GM12801 (cell line): ENCODE results near the gene GPC3.

Experiments used
- TF ChIP-seq, protein P1 (sequence below): IDR thresholded peaks from one replicate; pipeline ENCODE4 v1.5.1; 2011; ENCODE audit warnings: control low read depth; ENCODE audit not compliant: insufficient read length; ENCODE audit errors: extremely low read depth

Gene GPC3

DNA sequence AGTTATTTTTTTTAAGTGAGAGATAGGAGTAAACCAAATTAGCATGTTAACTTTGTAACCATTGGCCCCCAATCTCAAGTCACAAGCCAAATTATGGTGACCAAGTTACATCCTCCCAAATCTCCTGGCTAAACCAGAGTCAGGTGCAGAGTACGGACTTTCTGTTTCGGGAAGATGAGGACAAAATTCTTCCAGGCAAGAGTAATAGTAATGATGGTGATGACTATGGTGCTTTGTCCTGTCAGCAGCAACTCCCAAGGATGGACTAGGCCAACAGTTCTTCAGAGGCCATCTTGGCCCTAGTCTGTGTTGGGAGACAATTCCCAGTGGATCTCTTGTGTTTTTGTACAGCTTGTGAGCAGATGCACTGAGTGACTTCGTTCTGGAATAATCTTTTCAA is 148.8 kb downstream of the GPC3 start:
- TF ChIP-seq, protein P1, sequence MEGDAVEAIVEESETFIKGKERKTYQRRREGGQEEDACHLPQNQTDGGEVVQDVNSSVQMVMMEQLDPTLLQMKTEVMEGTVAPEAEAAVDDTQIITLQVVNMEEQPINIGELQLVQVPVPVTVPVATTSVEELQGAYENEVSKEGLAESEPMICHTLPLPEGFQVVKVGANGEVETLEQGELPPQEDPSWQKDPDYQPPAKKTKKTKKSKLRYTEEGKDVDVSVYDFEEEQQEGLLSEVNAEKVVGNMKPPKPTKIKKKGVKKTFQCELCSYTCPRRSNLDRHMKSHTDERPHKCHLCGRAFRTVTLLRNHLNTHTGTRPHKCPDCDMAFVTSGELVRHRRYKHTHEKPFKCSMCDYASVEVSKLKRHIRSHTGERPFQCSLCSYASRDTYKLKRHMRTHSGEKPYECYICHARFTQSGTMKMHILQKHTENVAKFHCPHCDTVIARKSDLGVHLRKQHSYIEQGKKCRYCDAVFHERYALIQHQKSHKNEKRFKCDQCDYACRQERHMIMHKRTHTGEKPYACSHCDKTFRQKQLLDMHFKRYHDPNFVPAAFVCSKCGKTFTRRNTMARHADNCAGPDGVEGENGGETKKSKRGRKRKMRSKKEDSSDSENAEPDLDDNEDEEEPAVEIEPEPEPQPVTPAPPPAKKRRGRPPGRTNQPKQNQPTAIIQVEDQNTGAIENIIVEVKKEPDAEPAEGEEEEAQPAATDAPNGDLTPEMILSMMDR = no peak

DNA sequence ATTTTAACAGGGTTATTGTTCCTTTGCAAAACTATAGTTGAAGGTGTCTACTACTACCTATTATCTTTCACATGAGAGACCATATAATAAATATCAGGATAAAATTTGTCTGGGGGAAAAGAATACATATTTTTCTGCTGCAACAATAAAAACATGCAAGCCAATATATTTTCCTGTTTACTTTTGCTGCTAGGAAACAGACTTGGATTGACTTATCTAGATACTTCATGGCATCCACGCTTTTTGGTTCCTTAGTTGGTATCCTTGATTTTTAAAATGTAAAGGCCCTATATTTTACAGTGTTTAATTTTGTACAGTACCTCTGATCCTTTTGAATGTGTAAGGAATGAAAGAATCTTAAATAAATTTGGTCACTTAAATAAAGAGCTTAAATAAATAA is 150.6 kb downstream of the GPC3 start:
- TF ChIP-seq, protein P1 = no peak

DNA sequence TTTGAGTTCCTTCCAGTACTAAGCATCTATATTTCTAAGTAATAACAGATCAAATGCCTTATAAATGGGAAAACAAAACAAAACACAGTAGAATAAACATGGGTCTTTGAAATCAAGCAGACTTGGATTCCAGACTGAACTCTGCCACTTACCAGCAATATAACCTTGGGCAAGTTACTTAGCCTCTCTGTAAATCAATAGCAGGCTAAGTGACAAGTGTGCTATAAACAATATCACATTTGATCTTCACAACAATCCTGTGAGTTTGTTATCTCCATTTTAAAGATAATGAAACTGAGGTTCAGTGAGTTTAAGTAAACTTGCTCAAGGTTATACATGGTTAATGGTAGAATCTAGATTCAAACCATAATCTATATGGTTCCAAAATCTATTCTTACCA is 165.8 kb downstream of the GPC3 start:
- TF ChIP-seq, protein P1 = no peak

GRCh38 chrX:133818019-133818418 is 167.4 kb downstream of the GPC3 start:
- TF ChIP-seq, protein P1 = no peak

DNA sequence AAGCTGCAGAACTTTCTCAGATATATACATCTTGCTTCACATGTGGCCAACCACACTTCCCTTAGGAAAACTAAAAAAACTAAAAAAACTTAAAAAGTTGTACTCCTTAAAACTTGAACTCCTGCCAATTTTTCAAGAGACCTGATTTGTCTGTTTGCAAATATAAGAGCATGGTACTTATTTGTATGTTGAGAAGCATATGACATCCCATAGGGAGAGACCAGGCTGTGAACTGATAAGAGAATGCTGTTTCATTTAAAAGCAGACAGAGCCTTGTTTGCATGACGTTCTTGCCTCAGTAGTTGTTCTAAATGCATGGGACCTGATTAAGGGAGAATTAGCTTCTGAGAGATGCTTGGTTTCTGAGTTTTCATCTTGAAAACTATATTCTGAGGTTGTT is 169.9 kb downstream of the GPC3 start:
- TF ChIP-seq, protein P1 = no peak

DNA sequence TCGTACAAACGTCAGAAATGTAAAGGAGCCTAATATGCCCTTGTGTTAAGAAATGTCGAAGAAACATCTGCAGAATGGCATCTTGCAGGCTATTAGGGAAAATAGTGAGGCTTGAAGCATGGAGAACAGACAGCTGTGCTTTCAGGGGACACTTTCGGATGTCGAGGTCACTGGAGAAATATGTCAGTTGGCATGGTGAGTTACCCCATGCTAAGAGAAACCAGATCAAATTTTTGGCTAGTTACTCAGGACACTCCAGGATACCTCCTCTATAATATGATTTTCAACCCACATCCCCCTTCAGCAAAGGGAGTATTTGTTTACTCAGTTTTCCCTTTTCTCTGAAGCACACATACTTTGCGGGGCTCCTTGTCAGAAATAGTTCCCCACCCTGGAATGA is 171.4 kb downstream of the GPC3 start:
- TF ChIP-seq, protein P1 = no peak

DNA sequence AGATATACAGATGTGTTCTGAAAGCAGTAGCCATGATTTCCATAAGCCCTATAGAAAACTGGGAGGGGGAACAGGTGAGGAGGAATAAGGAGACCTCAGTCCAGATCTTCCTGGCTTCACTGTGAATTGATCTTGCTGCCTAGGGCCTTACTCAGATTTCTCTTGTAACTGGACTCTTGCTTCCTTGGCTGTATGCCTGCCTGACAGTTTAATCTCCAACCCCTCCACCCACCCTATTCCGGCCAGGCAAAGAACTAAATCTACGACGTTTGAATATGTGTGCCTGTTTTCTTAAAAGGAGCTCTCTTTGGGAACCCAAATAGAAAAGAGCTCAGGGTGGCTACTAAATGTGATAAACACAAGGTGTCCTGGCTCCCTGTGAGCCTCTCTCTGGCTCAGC is 173.0 kb downstream of the GPC3 start:
- TF ChIP-seq, protein P1 = no peak

DNA sequence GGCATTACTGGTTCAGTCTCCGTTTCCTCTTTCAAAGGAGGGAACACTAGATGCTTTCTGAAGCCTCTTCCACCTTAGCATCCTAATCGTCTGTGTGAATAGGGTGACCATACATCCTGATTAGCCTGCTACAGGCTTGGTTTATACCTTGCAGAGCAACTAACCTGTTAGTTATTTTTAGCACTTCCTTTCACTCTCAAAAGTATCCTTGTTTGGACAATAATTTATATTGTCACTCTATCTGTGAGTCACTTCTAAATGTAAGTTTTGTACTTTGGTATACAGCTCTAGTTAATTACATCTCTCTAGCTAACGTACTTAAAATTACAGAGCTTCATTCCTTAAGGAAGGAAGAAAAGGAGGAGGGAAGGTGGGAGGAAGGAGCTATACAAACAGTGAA is 174.5 kb downstream of the GPC3 start:
- TF ChIP-seq, protein P1 = no peak
